ENCODE measurements around the gene AP3B1.

The AP3B1 gene

DNA sequence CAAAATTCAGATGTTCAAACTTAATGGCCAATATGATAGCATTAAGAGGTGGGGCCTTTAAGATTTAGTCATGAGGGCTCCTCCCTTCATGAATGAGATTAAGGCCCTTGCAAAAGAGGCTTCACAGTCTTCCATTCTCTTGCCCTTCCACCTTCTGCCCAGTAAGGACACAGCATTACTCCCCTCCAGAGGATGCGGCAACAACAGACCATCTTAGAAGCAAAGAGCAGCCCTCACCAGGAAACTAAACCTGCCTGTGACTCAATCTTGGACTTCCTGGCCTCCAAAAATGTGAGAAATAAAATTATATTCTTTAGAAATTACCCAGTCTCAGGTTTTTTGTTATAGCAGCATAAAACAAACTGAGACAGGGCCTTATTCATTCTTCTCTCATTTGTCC lies 8.2 kb downstream of the AP3B1 start:
- Histone ChIP-seq H3K27ac (ENCODE audit: low read depth, low read length) (no peak overlapping the region), H3K4me1 (ENCODE audit: insufficient read depth, low read length) (peaks cover 9% of the 10 kb centered on the region), H3K9ac (ENCODE audit: low read length) (no peak overlapping the region), H3K27me3 (ENCODE audit: control insufficient read depth in 1 of 2, insufficient read depth in 2 of 2, low read length in 2 of 2) (no peaks in the 10 kb centered on the region), H3K9me3 (ENCODE audit: low read length) (no peaks in the 10 kb centered on the region), H3K36me3 (ENCODE audit: insufficient read depth, low read length) (no peaks in the 10 kb centered on the region), H3K4me3 (ENCODE audit: low read depth in 1 of 2, low read length in 2 of 2) (no peak overlapping the region)

DNA sequence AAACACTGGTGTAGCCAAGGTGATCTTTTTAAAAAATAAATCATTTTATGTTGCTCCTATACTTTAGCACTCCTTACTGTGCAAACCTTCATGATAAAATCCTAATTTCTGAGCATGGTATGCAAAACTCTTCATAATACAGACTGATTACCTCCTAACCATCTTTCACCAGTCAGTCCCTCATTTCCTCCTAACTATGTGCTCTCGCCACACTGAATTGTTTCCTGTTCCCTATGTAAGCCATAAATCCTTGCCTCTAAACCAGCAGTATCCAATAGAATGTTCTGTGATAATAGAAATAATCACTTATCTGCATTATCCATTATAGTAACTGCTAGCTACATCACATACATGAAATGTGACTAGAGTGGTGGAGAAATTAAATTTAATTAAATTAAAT lies 10.7 kb downstream of the AP3B1 start:
- no peaks in the 10 kb centered on the region for H3K9me3 ChIP-seq (ENCODE audit: low read length)
- H3K4me3 ChIP-seq (ENCODE audit: low read depth in 1 of 2, low read length in 2 of 2), result no peak overlapping the region
- H3K4me1 ChIP-seq (ENCODE audit: insufficient read depth, low read length), result peaks cover 4% of the 10 kb centered on the region
- H3K9ac ChIP-seq (ENCODE audit: low read length), result no peak overlapping the region
- H3K27me3 ChIP-seq (ENCODE audit: control insufficient read depth in 1 of 2, insufficient read depth in 2 of 2, low read length in 2 of 2), result no peaks in the 10 kb centered on the region
- H3K36me3 ChIP-seq (ENCODE audit: insufficient read depth, low read length), result no peaks in the 10 kb centered on the region
- H3K27ac ChIP-seq (ENCODE audit: low read depth, low read length), result no peak overlapping the region

DNA sequence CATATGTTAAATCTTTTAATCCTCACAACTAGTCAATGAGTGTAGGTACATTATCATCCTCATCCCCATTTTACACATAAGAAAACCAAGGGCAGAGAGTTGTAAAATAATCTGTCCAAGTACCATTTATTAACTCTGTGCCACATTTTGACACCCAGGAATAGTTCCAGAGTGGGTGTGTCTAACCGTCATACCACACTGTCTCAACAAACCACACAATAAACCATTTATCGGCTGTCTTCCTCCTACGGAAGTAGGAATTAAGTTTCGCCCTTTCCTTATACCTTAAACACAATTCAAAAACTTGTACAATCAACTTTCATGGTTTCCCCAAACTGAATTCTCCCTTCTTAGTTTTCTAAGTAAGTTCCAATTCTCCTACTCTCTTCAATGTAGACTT lies 11.4 kb downstream of the AP3B1 start:
- Histone ChIP-seq H3K27ac (ENCODE audit: low read depth, low read length) (no peak overlapping the region), H3K36me3 (ENCODE audit: insufficient read depth, low read length) (no peaks in the 10 kb centered on the region), H3K9me3 (ENCODE audit: low read length) (no peaks in the 10 kb centered on the region), H3K4me1 (ENCODE audit: insufficient read depth, low read length) (peaks cover 4% of the 10 kb centered on the region), H3K4me3 (ENCODE audit: low read depth in 1 of 2, low read length in 2 of 2) (no peak overlapping the region), H3K27me3 (ENCODE audit: control insufficient read depth in 1 of 2, insufficient read depth in 2 of 2, low read length in 2 of 2) (no peaks in the 10 kb centered on the region), H3K9ac (ENCODE audit: low read length) (no peak overlapping the region)

DNA sequence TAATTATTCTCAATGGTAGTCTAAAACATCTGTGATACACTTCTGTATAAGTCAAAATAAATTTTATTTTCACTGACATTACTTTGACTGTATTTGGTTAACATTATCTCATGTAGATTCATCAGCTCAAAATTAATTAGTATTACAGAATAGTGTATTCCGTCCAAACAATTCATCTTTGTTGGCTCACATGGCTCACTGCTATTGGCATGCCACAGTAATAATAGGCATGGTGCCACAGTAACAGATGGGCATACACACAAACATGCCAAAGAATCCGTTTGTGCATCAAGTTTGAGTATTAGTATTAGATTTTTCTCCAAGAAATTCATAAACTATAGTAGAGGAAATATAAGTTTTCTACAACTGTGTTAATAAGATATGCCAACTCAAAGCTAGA lies 14.2 kb downstream of the AP3B1 start:
- Histone ChIP-seq H3K27me3 (ENCODE audit: control insufficient read depth in 1 of 2, insufficient read depth in 2 of 2, low read length in 2 of 2) (no peaks in the 10 kb centered on the region), H3K36me3 (ENCODE audit: insufficient read depth, low read length) (no peaks in the 10 kb centered on the region), H3K4me3 (ENCODE audit: low read depth in 1 of 2, low read length in 2 of 2) (no peak overlapping the region), H3K27ac (ENCODE audit: low read depth, low read length) (no peak overlapping the region), H3K9ac (ENCODE audit: low read length) (no peak overlapping the region), H3K4me1 (ENCODE audit: insufficient read depth, low read length) (no peaks in the 10 kb centered on the region), H3K9me3 (ENCODE audit: low read length) (no peaks in the 10 kb centered on the region)

DNA sequence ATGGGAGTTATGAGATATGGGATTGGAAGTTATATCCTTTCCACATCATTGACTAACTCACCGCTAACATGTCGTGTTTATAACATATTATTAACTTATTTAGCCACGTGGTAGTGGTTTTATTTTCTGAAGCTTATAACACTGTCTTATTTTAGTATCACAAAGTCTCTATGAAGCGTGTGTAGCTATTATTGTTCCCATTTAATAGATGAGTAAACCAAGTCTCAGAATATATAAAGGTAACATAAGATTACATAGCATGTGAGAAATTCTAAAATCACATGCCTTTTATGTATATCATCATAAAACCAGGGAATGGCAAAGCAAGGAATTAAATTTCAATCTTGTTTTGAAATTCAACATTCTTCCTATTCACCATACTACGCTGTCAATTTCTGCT lies 15.3 kb downstream of the AP3B1 start:
- no peaks in the 10 kb centered on the region for H3K4me1 ChIP-seq (ENCODE audit: insufficient read depth, low read length)
- H3K9ac ChIP-seq (ENCODE audit: low read length), result no peak overlapping the region
- H3K27me3 ChIP-seq (ENCODE audit: control insufficient read depth in 1 of 2, insufficient read depth in 2 of 2, low read length in 2 of 2), result no peaks in the 10 kb centered on the region
- H3K36me3 ChIP-seq (ENCODE audit: insufficient read depth, low read length), result no peaks in the 10 kb centered on the region
- H3K4me3 ChIP-seq (ENCODE audit: low read depth in 1 of 2, low read length in 2 of 2), result no peak overlapping the region
- H3K9me3 ChIP-seq (ENCODE audit: low read length), result no peaks in the 10 kb centered on the region
- H3K27ac ChIP-seq (ENCODE audit: low read depth, low read length), result no peak overlapping the region

DNA sequence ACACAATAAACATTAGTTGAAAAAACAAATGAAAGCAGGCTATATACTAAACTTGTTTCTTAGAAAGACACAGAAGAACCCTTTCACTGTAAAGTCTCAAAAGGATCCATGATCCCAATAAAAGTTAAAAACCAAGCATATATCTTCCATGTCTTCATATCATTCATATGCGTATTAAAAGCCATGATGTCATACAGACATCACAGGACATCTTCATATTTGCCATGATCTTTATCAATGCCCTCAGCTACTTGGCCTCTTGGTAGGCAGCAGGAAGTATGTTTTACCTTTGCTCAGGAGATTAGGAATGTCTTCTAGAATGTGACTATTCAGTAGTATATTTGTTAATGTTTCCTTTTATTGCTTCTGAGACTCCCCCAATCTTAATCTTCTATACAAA lies 16.8 kb downstream of the AP3B1 start:
- Histone ChIP-seq H3K36me3 (ENCODE audit: insufficient read depth, low read length) (no peaks in the 10 kb centered on the region), H3K4me1 (ENCODE audit: insufficient read depth, low read length) (peaks cover 8% of the 10 kb centered on the region), H3K4me3 (ENCODE audit: low read depth in 1 of 2, low read length in 2 of 2) (no peak overlapping the region), H3K27ac (ENCODE audit: low read depth, low read length) (no peak overlapping the region), H3K27me3 (ENCODE audit: control insufficient read depth in 1 of 2, insufficient read depth in 2 of 2, low read length in 2 of 2) (no peaks in the 10 kb centered on the region), H3K9ac (ENCODE audit: low read length) (no peak overlapping the region), H3K9me3 (ENCODE audit: low read length) (no peaks in the 10 kb centered on the region)

DNA sequence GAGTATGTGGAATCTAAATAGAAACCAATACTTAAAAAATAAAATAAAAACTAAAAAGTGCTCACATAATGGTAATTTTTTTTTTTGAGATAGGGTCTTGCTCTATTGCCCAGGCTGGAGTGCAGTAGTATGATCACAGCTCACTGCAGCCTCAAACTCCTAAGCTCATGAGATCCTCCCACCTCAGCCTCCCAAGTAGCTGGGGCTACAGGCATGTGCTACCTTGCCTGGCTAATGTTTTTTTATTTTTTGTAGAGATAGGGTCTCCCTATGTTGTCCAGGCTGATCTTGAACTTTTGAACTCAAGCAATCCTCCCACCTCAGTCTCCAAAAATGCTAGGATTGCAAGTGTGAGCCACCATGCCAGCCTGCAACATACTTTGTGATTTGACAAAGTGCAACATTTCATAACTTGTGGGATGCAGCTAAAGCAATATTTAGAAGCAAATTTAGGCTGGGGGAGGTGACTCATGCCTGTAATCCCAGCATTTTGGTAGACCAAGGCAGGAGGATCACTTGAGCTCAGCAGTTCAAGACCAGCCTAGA lies 18.4 kb downstream of the AP3B1 start:
- H3K27me3 ChIP-seq (ENCODE audit: control insufficient read depth in 1 of 2, insufficient read depth in 2 of 2, low read length in 2 of 2), result no peaks in the 10 kb centered on the region
- no peak overlapping the region for H3K9ac ChIP-seq (ENCODE audit: low read length)
- no peaks in the 10 kb centered on the region for H3K9me3 ChIP-seq (ENCODE audit: low read length)

DNA sequence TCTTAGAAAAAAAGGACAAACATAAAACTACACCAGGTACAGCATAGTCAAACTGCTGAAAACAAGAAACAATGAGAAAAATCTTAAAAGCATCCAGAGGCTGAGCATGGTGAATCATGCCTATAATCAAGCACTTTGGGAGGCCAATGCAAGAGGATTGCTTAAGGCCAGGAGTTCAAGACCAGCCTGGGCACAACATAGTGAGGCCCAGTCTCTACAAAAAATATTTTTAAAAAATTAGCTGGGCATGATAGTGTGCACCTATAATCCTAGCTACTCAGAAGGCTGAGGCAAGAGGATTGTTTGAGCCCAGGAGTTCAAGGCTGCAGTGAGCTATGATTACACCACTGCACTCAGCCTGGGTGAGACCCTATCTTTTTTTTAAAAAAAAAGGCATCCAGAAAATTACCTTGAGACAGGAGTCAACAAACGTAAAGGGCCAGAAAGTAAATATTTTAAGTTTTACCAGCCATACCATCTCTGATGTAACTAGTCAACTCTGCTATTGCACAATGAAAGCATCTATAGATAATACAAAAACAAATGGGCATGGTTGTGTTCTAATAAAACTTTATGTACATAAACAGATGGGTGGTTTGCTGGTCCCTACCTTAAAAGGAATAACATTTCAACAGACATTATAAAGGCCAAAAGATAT lies 19.8 kb downstream of the AP3B1 start:
- H3K9ac ChIP-seq (ENCODE audit: low read length), result no peak overlapping the region
- no peaks in the 10 kb centered on the region for H3K27me3 ChIP-seq (ENCODE audit: control insufficient read depth in 1 of 2, insufficient read depth in 2 of 2, low read length in 2 of 2)
- H3K4me3 ChIP-seq (ENCODE audit: low read depth in 1 of 2, low read length in 2 of 2), result no peak overlapping the region
- H3K4me1 ChIP-seq (ENCODE audit: insufficient read depth, low read length), result peaks cover 8% of the 10 kb centered on the region
- no peaks in the 10 kb centered on the region for H3K36me3 ChIP-seq (ENCODE audit: insufficient read depth, low read length)
- no peak overlapping the region for H3K27ac ChIP-seq (ENCODE audit: low read depth, low read length)
- no peaks in the 10 kb centered on the region for H3K9me3 ChIP-seq (ENCODE audit: low read length)

More for the DNA sequence above, 18.4 kb downstream of the AP3B1 start:
- Histone ChIP-seq H3K36me3 (ENCODE audit: insufficient read depth, low read length) (no peaks in the 10 kb centered on the region), H3K4me1 (ENCODE audit: insufficient read depth, low read length) (peaks cover 8% of the 10 kb centered on the region), H3K27ac (ENCODE audit: low read depth, low read length) (no peak overlapping the region), H3K4me3 (ENCODE audit: low read depth in 1 of 2, low read length in 2 of 2) (no peak overlapping the region)

DNA sequence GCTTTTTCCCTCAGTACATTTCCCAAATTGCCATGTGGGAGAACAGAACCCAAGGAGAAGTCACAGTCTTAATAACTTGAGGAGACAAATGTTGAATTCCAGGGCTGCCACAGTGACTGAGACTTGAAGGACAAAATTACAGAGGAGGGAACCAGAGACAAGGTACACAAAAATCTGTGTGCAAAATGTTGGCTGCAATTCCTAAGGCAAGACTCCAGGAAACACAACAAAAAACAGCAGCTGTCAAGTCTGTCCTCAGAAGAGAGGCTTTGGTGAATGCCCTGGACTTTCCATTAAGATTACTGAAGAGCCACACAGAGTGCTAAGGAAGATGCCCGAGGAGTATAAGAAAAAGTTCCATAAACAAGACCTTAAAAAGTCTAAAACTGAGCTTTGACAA lies 21.1 kb downstream of the AP3B1 start:
- Histone ChIP-seq H3K9me3 (ENCODE audit: low read length) (no peaks in the 10 kb centered on the region), H3K4me1 (ENCODE audit: insufficient read depth, low read length) (peaks cover 8% of the 10 kb centered on the region), H3K27ac (ENCODE audit: low read depth, low read length) (no peak overlapping the region)

DNA sequence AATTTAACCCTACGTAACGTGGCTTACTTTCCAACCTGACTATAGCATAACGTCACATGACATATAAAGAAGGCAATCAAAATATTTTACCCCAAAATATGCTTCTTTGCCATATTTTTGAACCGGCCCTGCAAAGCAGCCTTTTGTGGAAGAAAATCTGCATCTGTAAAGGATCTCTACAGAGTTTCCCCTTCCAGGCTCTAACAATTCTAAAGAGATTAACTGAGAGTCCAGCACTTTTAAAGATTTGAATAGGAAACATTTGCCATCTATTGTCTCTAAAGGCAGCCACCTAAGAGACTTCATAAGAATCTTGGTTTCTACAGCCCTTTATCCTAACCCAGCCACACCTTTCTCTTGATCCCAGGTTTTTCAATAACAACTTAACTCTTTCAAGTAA lies 22.7 kb downstream of the AP3B1 start:
- no peak overlapping the region for H3K4me3 ChIP-seq (ENCODE audit: low read depth in 1 of 2, low read length in 2 of 2)
- H3K9me3 ChIP-seq (ENCODE audit: low read length), result no peaks in the 10 kb centered on the region
- H3K36me3 ChIP-seq (ENCODE audit: insufficient read depth, low read length), result no peaks in the 10 kb centered on the region
- no peak overlapping the region for H3K27ac ChIP-seq (ENCODE audit: low read depth, low read length)
- peaks cover 8% of the 10 kb centered on the region for H3K4me1 ChIP-seq (ENCODE audit: insufficient read depth, low read length)
- H3K9ac ChIP-seq (ENCODE audit: low read length), result no peak overlapping the region
- no peaks in the 10 kb centered on the region for H3K27me3 ChIP-seq (ENCODE audit: control insufficient read depth in 1 of 2, insufficient read depth in 2 of 2, low read length in 2 of 2)

More for the DNA sequence above, 21.1 kb downstream of the AP3B1 start:
- Histone ChIP-seq H3K4me3 (ENCODE audit: low read depth in 1 of 2, low read length in 2 of 2) (no peak overlapping the region), H3K9ac (ENCODE audit: low read length) (no peak overlapping the region), H3K27me3 (ENCODE audit: control insufficient read depth in 1 of 2, insufficient read depth in 2 of 2, low read length in 2 of 2) (no peaks in the 10 kb centered on the region), H3K36me3 (ENCODE audit: insufficient read depth, low read length) (no peaks in the 10 kb centered on the region)

DNA sequence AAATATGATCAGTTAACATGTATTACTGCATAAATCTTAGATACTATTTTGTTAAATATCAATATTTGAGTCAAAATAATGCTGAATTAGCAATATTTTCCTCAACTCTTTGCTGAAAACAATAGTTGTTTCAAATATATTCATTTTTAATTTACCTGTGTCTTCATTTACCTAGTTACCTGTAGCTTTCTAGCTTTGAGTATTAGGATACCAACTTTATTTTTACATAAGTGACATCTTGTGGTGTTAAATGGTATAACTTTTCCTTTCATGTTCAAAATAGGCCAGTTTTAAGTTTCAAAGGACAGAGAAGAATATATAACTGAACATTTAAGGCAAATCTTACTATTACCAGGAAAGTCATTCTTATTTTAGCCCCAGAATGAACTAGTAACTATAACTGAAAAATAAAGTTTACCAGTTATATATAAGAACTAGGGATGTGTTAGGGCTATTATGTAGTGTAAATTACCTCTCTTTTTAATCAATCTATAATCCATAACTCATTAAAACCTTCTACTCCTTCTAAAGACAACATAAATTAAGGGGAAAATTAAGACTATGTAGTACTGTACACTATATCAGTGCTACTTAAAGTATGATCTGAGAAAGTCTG lies 25.3 kb downstream of the AP3B1 start:
- Histone ChIP-seq H3K27me3 (ENCODE audit: control insufficient read depth in 1 of 2, insufficient read depth in 2 of 2, low read length in 2 of 2) (no peaks in the 10 kb centered on the region), H3K4me1 (ENCODE audit: insufficient read depth, low read length) (peaks cover 8% of the 10 kb centered on the region), H3K36me3 (ENCODE audit: insufficient read depth, low read length) (peaks cover 11% of the 10 kb centered on the region), H3K27ac (ENCODE audit: low read depth, low read length) (no peak overlapping the region), H3K9me3 (ENCODE audit: low read length) (no peaks in the 10 kb centered on the region), H3K9ac (ENCODE audit: low read length) (no peak overlapping the region), H3K4me3 (ENCODE audit: low read depth in 1 of 2, low read length in 2 of 2) (no peak overlapping the region)

DNA sequence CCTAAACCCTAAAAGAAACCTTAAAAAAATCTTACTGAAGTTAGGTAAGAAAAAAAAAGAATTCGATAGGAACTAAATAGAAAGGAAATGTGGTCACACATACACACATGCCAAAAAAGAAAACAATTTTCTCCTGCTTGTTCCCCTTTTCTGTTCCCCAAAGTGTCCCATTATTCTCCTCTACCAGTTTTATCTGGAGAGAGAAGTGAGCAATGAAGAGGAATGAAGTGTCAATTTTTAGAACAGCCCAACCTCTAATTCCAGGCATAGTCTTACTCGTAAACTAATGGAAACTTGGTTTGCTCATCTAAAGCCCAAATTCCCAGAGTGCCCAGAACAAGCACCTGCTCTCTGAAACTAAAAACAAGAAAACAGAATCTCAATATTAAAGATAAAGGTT lies 26.1 kb downstream of the AP3B1 start:
- H3K27ac ChIP-seq (ENCODE audit: low read depth, low read length), result no peak overlapping the region

More for the DNA sequence above, 26.1 kb downstream of the AP3B1 start:
- Histone ChIP-seq H3K4me3 (ENCODE audit: low read depth in 1 of 2, low read length in 2 of 2) (no peak overlapping the region), H3K9ac (ENCODE audit: low read length) (no peak overlapping the region), H3K27me3 (ENCODE audit: control insufficient read depth in 1 of 2, insufficient read depth in 2 of 2, low read length in 2 of 2) (no peaks in the 10 kb centered on the region), H3K4me1 (ENCODE audit: insufficient read depth, low read length) (peaks cover 3% of the 10 kb centered on the region), H3K36me3 (ENCODE audit: insufficient read depth, low read length) (peaks cover 11% of the 10 kb centered on the region), H3K9me3 (ENCODE audit: low read length) (no peaks in the 10 kb centered on the region)
